Heart right ventricle (tissue), 16 donors: ENCODE measurements around the gene XPO6. TPM values are rescaled to one million over a fixed set of nuclear protein-coding genes. Genes with fewer than 3 reads are reported as not detected.

Experiments used
- ATAC-seq, 8 donors: fragments of 200-7000 bp; cut with Tn5 transposase; one replicate each; pipeline ENCODE4 v1.9.1; 2020; ENCODE audit warnings: mild to moderate bottlenecking in 8 of 8, moderate library complexity in 8 of 8, moderate number of reproducible peaks in 1 of 8
- DNase-seq, 2 donors: peaks; one replicate each; pipeline ENCODE4 v3.0.0-alpha.2; 2020
- H3K27ac ChIP-seq, 10 donors: fragments of 200-600 bp; sonication (generic) in 2 of 10; one replicate each; pipeline versions ENCODE4 v1.5.0 to v1.8.0; 2020 to 2022; ENCODE audit warnings: mild to moderate bottlenecking in 3 of 10
- H3K27me3 ChIP-seq, 7 donors: fragments of 200-600 bp; one replicate each; pipeline ENCODE4 v1.8.0; 2021 to 2022; ENCODE audit warnings: mild to moderate bottlenecking in 2 of 7
- H3K36me3 ChIP-seq, 9 donors: fragments of 200-600 bp; sonication (generic) in 1 of 9; one replicate each; pipeline versions ENCODE4 v1.5.0 to v1.8.0; 2020 to 2022; ENCODE audit warnings: mild to moderate bottlenecking in 2 of 9
- H3K4me1 ChIP-seq, 9 donors: fragments of 200-600 bp; sonication (generic) in 1 of 9; one replicate each; pipeline versions ENCODE4 v1.5.0 to v1.8.0; 2020 to 2022; ENCODE audit warnings: mild to moderate bottlenecking in 4 of 9
- H3K4me3 ChIP-seq, 10 donors: fragments of 200-600 bp; sonication (generic) in 2 of 10; one replicate each; pipeline versions ENCODE4 v1.5.0 to v1.8.0; 2020 to 2022; ENCODE audit warnings: mild to moderate bottlenecking in 7 of 10, moderate library complexity in 2 of 10
- H3K9me3 ChIP-seq, 11 donors: fragments of 200-600 bp in 10 of 11; sonication (generic) in 2 of 11; one replicate each; pipeline versions ENCODE4 v1.5.0 to v1.8.0; 2013 to 2022; ENCODE audit warnings: mild to moderate bottlenecking in 2 of 11, control low read depth in 1 of 11, moderate library complexity in 1 of 11
- WGBS, 2 donors: extraction: QIAGEN DNeasy Blood & Tissue Kit; methylation state at CpG; one replicate each; pipeline ENCODE4 v1.1.7; 2013; ENCODE audit warnings: inconsistent platforms in 1 of 2; 5-methylcytosine and 5-hydroxymethylcytosine counted together
- intact Hi-C, 10 donors: fragments of 100-400 bp; cut with DNase I; formaldehyde crosslinking; loops; one replicate each; pipeline versions ENCODE4 v1.11.1 to v1.14.2; 2022
- polyA plus RNA-seq, 2 donors: library from polyadenylated mRNA; stranded (reverse); fragments of 200-250 nt; gene quantifications; one replicate each; pipeline ENCODE4 v1.2.3, GENCODE V29; 2013
- total RNA-seq, 10 donors: library from RNA; stranded (reverse); fragmentation: NEBNext Ultra II Directional in 3 of 10; extraction: Animal tissue kit (Norgen Biotek cat#: 25700) in 3 of 10; gene quantifications; one replicate each; pipeline versions ENCODE4 v1.2.1 to v1.2.4, GENCODE V29; 2021 to 2023
- TF ChIP-seq, protein P1 (sequence below), 9 donors: fragments of 200-600 bp; sonication (generic) in 2 of 9; IDR thresholded peaks; one replicate each; pipeline versions ENCODE4 v1.5.0 to v1.8.0; 2021 to 2022; ENCODE audit warnings: antibody characterized with exemption in 9 of 9, mild to moderate bottlenecking in 5 of 9, moderate library complexity in 1 of 9
- donor health status: Arrhythmogenic right ventricular cardiomyopathy.
- donor health status: ischemic (EF 13 %, LVEDD 7.1; RV severe dilation, severe dysfunction).
- donor health status: healthy with polysubstance abuse.
- donor health status: DM: no; HTN: yes; CAD: no.
- donor health status: DM: no; HTN: no; CAD: no.
- donor health status: ischemic (EF 25% LVEDD 6.9; RV normal size, moderate dysfunction).
- donor health status: ischemic (EF 25% LVEDD 5.7; RV mildly dilated, moderate dysfunction).
- donor health status: healthy.
- donor health status: DM: yes; HTN: yes; CAD: no.
- donor health status: Ischemic cardiomyopathy.
- donor health status: ischemic (EF 35%, LVEDD 5.7; RV mildly dilated, moderate dysfunction).
- donor health status: nonischemic (EF 11% LVEDD 7.7; RV severe dilation, severe dysfunction).
- donor health status: DM: yes; HTN: yes; CAD: no.
- donor health status: PGD.
- donor health status: ischemic (EF 29% LVEDD 5.4; RV normal size, mild dysfunction).
- donor health status: nonischemic (EF 23%, LVEDD 6.1; RV moderate dilation, normal function).

The XPO6 gene
- total and polyA plus RNA-seq, 12 donors = 22.1 to 41.8 (median 29.3) TPM

DNA sequence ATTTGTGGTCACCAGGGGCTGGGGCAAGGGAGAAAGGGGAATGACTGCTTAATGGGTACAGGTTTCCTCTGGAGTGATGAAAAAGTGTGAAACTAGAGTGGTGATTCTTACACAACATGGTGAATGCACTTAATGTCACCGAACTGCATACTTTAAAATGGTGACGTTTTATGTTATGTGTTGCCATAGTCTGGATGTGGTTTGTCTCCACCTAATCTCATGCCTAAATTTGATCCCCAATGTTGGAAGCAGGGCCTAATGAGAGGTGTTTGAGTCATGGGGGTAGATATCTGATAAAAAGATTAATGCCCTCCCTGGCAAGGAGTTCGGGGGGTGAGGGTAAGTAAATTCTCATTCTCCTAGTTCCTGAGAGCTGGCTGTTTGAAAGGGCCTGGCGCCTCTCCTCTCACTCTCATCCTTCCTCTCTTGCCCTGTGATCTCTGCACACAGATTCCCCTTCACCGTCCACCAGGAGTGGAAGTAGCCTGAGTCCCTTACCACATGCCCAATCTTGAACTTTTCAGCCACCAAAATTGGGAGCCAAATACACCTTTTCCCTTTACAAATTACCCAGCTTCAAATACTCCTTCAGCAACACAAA lies 15.3 kb downstream of the XPO6 start:
- H3K27ac ChIP-seq = no peak overlapping the region
- peaks cover 0 to 42% (median 0%) of the 10 kb centered on the region in 9 donors for H3K4me1 ChIP-seq
- no peaks in the 10 kb centered on the region for H3K9me3 ChIP-seq
- DNase-seq = no peak
- intact Hi-C loops = no loop called here
- no peaks in the 10 kb centered on the region for H3K27me3 ChIP-seq
- peaks cover 0 to 45% (median 6%) of the 10 kb centered on the region in 9 donors for H3K36me3 ChIP-seq
- no peak overlapping the region for H3K4me3 ChIP-seq
- no peak for ATAC-seq
- TF ChIP-seq, protein P1, sequence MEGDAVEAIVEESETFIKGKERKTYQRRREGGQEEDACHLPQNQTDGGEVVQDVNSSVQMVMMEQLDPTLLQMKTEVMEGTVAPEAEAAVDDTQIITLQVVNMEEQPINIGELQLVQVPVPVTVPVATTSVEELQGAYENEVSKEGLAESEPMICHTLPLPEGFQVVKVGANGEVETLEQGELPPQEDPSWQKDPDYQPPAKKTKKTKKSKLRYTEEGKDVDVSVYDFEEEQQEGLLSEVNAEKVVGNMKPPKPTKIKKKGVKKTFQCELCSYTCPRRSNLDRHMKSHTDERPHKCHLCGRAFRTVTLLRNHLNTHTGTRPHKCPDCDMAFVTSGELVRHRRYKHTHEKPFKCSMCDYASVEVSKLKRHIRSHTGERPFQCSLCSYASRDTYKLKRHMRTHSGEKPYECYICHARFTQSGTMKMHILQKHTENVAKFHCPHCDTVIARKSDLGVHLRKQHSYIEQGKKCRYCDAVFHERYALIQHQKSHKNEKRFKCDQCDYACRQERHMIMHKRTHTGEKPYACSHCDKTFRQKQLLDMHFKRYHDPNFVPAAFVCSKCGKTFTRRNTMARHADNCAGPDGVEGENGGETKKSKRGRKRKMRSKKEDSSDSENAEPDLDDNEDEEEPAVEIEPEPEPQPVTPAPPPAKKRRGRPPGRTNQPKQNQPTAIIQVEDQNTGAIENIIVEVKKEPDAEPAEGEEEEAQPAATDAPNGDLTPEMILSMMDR (IDR thresholded peaks at IDR 0.05) = no peak
- 89 to 97% methylated on average over 5 of the region's 5 CpGs for WGBS, 2 donors

DNA sequence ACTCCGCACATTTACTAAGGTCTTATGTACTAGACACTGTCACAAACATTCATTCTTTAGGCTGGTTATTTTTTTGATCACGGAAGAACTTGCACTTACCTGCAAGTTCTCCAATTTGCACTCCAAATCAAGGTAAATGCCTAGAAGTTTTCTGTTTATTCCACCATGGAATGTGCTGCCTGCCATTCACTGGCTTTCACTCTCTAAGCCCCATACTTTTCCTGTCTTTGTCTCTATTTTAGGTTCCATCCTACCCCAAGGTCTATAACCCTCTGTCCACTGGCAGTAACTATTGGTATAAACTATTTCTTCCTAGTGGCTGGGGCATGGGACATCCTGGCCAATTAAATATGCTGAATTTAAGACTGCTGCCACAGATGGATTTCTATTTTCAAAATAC lies 15.9 kb downstream of the XPO6 start:
- WGBS, 2 donors = 96 to 98% methylated on average over 2 of the region's 2 CpGs
- H3K36me3 ChIP-seq = peaks cover 0 to 39% (median 6%) of the 10 kb centered on the region in 9 donors
- intact Hi-C loops = no loop called here
- TF ChIP-seq, protein P1 (IDR thresholded peaks at IDR 0.05) = no peak
- no peaks in the 10 kb centered on the region for H3K27me3 ChIP-seq
- H3K9me3 ChIP-seq = no peaks in the 10 kb centered on the region
- H3K4me1 ChIP-seq = peaks cover 0 to 48% (median 0%) of the 10 kb centered on the region in 9 donors
- no peak overlapping the region for H3K4me3 ChIP-seq
- DNase-seq (no peak), ATAC-seq (no peak)
- no peak overlapping the region for H3K27ac ChIP-seq

DNA sequence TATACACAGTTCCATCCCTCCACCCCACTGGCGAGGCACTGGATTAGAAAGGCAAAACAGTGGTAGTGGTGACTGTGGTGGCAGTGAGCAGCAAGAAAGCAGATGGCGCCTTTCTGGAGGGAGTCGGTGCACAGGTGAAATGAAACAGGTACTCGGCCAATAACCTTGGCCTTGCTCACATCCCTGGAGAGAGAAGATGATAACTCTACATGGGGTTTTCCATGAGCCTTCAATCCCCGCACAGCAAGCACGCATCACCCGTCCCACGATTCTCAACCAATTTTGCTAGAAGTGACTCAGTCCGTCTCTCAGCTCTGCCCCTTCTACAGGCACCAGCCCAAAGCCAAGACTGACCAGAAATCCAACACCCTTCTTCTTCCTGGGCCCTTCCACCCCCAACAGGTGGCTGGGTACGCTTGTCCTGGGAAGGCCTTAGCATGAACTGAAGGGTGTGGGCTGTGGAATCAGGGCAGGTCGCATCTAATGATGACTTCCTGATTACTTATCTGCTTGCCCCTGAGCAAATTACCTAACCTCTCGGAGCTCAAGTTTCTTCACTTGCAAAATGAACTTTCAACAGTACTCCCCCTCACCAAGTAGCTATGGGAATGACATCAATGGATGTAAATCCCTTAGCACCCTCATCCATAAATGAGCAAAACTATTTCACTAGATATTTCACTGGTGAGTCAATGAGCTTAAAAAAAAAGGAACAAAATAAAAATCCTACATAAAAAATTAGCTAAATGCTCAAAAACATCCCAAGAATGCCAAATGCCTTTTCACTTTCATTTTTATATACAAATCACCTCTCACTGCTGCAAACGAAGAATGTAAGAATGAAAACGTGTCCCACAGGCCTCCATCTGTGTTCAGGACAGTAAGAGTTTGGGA lies 18.0 kb downstream of the XPO6 start:
- intact Hi-C loops = no loop called here
- TF ChIP-seq, protein P1 (IDR thresholded peaks at IDR 0.05) = no peak
- Histone ChIP-seq H3K4me3 (peak overlapping the region in 1 of 10 donors; percentile 17), H3K36me3 (peaks cover 0 to 23% (median 4%) of the 10 kb centered on the region in 9 donors), H3K27me3 (no peaks in the 10 kb centered on the region), H3K27ac (peak overlapping the region in 1 of 10 donors; percentile 77), H3K4me1 (peaks cover 0 to 69% (median 6%) of the 10 kb centered on the region in 9 donors), H3K9me3 (no peaks in the 10 kb centered on the region)
- ATAC-seq (peak in 1 of 8 donors; percentile 25), DNase-seq (no peak)
- WGBS, 2 donors = 84% methylated on average over 14 of the region's 14 CpGs

DNA sequence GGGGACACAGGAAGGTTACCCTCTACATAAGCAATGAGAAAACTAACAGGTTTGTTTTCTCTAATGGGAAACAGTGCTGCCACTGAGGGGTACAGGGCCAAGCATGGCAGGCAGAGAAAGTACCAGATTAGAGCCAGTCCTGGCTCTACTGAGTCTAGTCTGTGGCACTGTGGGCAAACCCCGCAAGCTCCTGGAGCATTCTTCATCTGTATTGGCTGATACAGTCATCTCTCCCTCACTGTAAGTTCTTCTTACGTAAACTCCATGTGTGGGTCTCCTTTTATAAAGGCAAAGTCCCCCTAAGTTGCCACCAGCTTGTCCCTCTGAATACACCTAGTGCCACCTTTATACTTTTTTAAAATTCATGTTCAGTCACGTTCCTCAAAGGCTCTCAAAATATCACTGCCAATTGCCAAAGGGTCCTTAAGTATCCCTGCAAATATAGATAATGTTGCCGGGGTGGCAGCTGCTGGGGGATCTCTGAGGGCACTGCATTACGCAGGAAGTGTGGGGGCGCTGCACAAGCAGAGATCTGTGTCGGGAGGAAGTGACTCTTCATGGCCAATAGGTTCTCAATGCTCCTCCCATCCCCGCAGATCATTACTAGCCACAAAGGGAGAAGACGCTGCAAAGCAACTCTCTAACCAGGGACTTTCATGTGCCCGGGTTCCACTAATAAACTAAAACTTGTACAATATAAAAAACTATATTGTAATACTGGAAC lies 18.8 kb downstream of the XPO6 start:
- Histone ChIP-seq H3K27me3 (no peaks in the 10 kb centered on the region), H3K4me1 (peaks cover 0 to 77% (median 12%) of the 10 kb centered on the region in 9 donors), H3K9me3 (no peaks in the 10 kb centered on the region), H3K4me3 (peak overlapping the region in 1 of 10 donors; percentile 17), H3K27ac (peak overlapping the region in 1 of 10 donors; percentile 77), H3K36me3 (peaks cover 0 to 24% (median 4%) of the 10 kb centered on the region in 9 donors)
- peak in 2 of 8 donors; percentile 35 to 48 for ATAC-seq
- intact Hi-C loops = no loop called here
- no peak for DNase-seq
- TF ChIP-seq, protein P1 (IDR thresholded peaks at IDR 0.05) = peak in 1 of 9 donors; percentile 19
- WGBS, 2 donors = 70 to 75% methylated on average over 10 of the region's 10 CpGs
